Osteoblast (primary cell): ENCODE results near the gene GALR2. TPM values are rescaled to one million over a fixed set of nuclear protein-coding genes. Genes with fewer than 3 reads are reported as not detected.

Source experiments
- DNase-seq: peaks from one replicate; pipeline ENCODE4 v3.0.0; 2011; ENCODE audit warnings: low spot score, mixed read lengths; ENCODE audit not compliant: insufficient read length; ENCODE audit errors: missing footprints
- H2AFZ ChIP-seq: 2 replicates; pipeline ENCODE4 v1.6.0; 2011; ENCODE audit warnings: mild to moderate bottlenecking, low read length
- H3K27ac ChIP-seq: 2 replicates; pipeline ENCODE4 v1.5.1; 2011; ENCODE audit warnings: mild to moderate bottlenecking, low read depth, low read length, moderate library complexity
- H3K27me3 ChIP-seq: 2 replicates; pipeline ENCODE4 v1.6.0; 2012; ENCODE audit warnings: mild to moderate bottlenecking, control low read depth, inconsistent platforms, low read length, moderate library complexity; ENCODE audit not compliant: insufficient read depth
- H3K36me3 ChIP-seq: 2 replicates; pipeline ENCODE4 v1.5.1; 2011; ENCODE audit warnings: mild to moderate bottlenecking, low read length, control low read depth, moderate library complexity; ENCODE audit not compliant: insufficient read depth
- H3K4me1 ChIP-seq: 2 replicates; pipeline ENCODE4 v1.5.1; 2011; ENCODE audit warnings: mild to moderate bottlenecking, low read length, control low read depth, moderate library complexity; ENCODE audit not compliant: insufficient read depth
- H3K4me2 ChIP-seq: 2 replicates; pipeline ENCODE4 v1.6.0; 2011; ENCODE audit warnings: mild to moderate bottlenecking, low read length; ENCODE audit not compliant: insufficient read depth
- H3K4me3 ChIP-seq: fragments of 200-600 bp; sonication (generic); 3 replicates; pipeline ENCODE4 v1.5.1; 2012; ENCODE audit warnings: mild to moderate bottlenecking, low read length, inconsistent platforms; ENCODE audit not compliant: insufficient read depth
- H3K79me2 ChIP-seq: 2 replicates; pipeline ENCODE4 v1.6.0; 2012; ENCODE audit warnings: mild to moderate bottlenecking, low read length, control low read depth, inconsistent platforms; ENCODE audit not compliant: insufficient read depth
- H3K9me3 ChIP-seq: 2 replicates; pipeline ENCODE4 v1.5.1; 2011; ENCODE audit warnings: low read depth, low read length, control low read depth
- H4K20me1 ChIP-seq: 2 replicates; pipeline ENCODE4 v1.6.0; 2012; ENCODE audit warnings: mild to moderate bottlenecking, low read length, control low read depth; ENCODE audit not compliant: insufficient read depth
- total RNA-seq: library from RNA; depleted of rRNA; stranded (reverse); fragments of >200 nt; gene quantifications from 2 replicates; pipeline ENCODE4 v1.2.3, GENCODE V29; 2012
- TF ChIP-seq, protein P1 (sequence below): IDR thresholded peaks from 2 replicates; pipeline ENCODE4 v1.5.1; 2011; ENCODE audit warnings: mild to moderate bottlenecking, low read depth, low read length, moderate library complexity; ENCODE audit errors: extremely low read depth

Gene GALR2
- total RNA-seq, 1 donor = not detected

DNA sequence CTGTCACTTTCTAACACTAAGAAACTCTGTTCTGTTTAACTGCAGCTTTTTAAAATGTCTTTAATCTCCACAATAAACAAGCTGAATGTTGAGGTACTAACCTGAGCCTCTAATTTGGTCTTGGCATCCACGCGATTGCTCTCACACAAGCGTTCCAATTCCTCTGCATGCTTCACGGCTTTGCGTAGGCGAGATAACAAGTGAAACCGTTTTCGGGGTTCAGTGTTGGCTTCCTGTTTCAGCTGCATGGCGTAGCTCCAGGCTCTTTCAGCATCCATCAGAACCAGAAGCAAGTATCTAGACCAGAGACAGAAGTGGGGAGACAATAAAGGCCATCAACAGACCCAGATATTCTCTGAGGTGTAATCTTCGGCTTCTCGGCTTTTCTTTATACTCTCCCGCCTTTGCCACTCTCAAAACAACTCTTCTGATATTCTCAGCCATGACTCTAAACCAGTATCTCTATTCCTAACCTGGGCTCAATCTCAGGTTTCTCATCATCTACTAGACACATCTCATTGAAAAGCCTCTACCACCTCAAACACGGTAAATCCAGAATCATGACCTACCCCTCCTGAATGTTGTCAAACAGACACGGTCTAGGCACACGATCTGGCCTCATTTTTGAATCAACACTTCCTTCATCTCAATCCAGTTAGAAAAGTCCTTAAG is 10.6 kb upstream of the GALR2 start:
- TF ChIP-seq, protein P1, sequence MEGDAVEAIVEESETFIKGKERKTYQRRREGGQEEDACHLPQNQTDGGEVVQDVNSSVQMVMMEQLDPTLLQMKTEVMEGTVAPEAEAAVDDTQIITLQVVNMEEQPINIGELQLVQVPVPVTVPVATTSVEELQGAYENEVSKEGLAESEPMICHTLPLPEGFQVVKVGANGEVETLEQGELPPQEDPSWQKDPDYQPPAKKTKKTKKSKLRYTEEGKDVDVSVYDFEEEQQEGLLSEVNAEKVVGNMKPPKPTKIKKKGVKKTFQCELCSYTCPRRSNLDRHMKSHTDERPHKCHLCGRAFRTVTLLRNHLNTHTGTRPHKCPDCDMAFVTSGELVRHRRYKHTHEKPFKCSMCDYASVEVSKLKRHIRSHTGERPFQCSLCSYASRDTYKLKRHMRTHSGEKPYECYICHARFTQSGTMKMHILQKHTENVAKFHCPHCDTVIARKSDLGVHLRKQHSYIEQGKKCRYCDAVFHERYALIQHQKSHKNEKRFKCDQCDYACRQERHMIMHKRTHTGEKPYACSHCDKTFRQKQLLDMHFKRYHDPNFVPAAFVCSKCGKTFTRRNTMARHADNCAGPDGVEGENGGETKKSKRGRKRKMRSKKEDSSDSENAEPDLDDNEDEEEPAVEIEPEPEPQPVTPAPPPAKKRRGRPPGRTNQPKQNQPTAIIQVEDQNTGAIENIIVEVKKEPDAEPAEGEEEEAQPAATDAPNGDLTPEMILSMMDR = no peak

DNA sequence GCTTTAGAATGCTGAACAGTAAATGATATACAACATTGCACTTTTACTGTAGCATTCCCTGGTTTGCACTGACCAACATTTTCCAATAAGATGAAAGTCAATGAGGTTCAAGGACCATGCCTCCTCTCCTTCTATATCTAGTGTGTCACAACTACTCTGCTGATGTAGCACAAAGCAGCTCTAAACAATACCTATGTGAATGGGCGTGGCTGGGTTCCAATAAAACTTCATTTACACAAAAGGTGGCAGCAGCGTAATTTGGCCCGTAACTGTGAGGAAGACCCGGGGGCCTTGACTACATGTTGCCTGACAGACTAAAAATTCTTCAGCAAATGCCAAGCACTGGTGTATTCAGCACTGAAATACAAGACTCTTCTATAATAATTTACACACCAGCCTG is 8.8 kb upstream of the GALR2 start:
- Histone ChIP-seq H3K27me3 (no peaks in the 10 kb centered on the region), H3K36me3 (peaks cover 66% of the 10 kb centered on the region), H3K4me3 (no peak overlapping the region), H3K27ac (no peak overlapping the region), H3K9me3 (no peaks in the 10 kb centered on the region), H3K4me1 (peaks cover 6% of the 10 kb centered on the region), H4K20me1 (peaks cover 20% of the 10 kb centered on the region), H3K4me2 (no peak overlapping the region), H2AFZ (no peak overlapping the region), H3K79me2 (peaks cover 46% of the 10 kb centered on the region)
- TF ChIP-seq, protein P1 = no peak
- no peak for DNase-seq

More for the DNA sequence above, 10.6 kb upstream of the GALR2 start:
- Histone ChIP-seq H3K4me3 (no peak overlapping the region), H3K4me2 (no peak overlapping the region), H3K9me3 (no peaks in the 10 kb centered on the region), H4K20me1 (peaks cover 15% of the 10 kb centered on the region), H3K79me2 (peaks cover 29% of the 10 kb centered on the region), H3K4me1 (no peaks in the 10 kb centered on the region), H3K27ac (no peak overlapping the region), H3K36me3 (peaks cover 81% of the 10 kb centered on the region), H2AFZ (no peak overlapping the region), H3K27me3 (no peaks in the 10 kb centered on the region)
- no peak for DNase-seq

DNA sequence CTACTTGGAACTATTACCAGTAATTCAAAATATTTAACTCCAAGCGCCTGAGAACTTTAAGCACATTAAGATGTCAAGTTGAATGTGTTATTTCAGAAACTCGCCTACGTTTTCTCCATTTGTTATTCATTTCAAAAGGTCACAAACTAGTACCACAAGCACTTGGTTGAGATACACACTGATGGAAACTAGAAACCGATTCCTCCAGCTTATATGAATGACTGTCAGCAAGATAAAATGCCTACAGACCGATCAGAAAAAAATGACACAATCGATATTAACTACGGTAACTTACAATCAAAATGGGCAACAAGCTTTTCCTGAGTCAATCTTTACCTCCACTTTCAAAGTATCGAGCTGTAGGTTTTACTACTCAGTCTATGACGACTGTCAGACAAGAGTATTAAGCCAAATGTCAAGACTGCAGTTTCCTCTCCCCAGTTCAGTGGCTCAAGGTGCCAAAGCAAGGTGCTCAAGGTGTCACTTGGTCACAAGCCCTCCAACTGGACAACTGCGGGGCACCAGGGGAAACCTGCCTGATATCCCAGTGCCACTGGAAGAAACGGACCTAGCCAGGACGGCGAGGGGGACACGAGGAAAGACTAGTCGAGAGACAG is 2.9 kb upstream of the GALR2 start:
- Histone ChIP-seq H3K4me3 (peak overlapping the region; percentile 80), H3K27ac (peak overlapping the region; percentile 82), H3K27me3 (peaks cover 32% of the 10 kb centered on the region), H3K36me3 (peaks cover 13% of the 10 kb centered on the region), H3K4me2 (peak overlapping the region; percentile 83), H3K4me1 (peaks cover 12% of the 10 kb centered on the region), H2AFZ (peak overlapping the region; percentile 69), H4K20me1 (peaks cover 27% of the 10 kb centered on the region), H3K9me3 (no peaks in the 10 kb centered on the region), H3K79me2 (peaks cover 59% of the 10 kb centered on the region)
- peak; percentile 85 for DNase-seq
- TF ChIP-seq, protein P1 = no peak

DNA sequence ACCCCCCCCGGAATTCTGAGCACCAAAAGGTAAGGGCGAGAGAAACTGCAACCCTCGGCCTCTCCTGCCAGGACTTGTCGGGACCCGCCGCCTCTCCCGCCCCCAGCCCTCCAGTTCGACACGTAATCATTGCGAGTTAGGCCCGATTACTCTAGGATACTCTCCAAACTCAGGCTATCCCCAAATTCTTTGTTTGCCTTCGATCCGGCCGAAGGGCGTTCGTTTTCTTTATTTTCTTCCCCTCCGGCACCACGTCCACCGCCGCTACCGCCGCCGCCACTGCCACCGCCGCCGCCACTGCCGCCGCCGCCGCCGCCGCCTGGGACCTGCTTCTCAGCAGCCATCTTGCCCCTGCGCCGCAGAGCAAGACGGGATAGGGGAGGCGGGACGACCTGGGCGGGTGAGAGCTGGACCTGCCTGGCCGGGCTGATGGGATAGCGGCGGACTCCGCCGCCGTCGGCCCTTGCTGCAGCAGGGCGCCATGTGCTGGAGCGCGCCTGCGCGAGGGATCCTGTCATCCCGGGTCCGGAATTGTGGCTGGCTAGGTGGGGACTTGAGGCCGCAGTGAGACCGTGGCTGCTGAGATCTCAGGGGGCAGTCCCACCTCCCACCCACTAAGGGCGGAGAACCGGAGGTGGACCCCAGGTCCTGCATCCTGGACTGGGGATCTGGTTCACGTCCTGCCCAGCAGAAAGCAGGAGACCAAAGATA is 2.3 kb upstream of the GALR2 start, which contains the start of gene SRP68:
TSS of gene SRP68 (minus strand) at position 370 of the 711 bp plus-strand sequence. CDS start at position 344, 26 bp downstream.
- peak; percentile 100 for DNase-seq
- Histone ChIP-seq H3K9me3 (no peaks in the 10 kb centered on the region), H3K4me3 (peak within 1 kb of the TSS; percentile 80), H3K4me1 (peaks cover 12% of the 10 kb centered on the region), H3K27ac (peak within 1 kb of the TSS; percentile 82), H3K4me2 (peak within 1 kb of the TSS; percentile 88), H2AFZ (peak within 1 kb of the TSS; percentile 85), H3K27me3 (peaks cover 39% of the 10 kb centered on the region), H3K79me2 (peaks cover 54% of the 10 kb centered on the region), H3K36me3 (peaks cover 7% of the 10 kb centered on the region), H4K20me1 (peaks cover 23% of the 10 kb centered on the region)
- TF ChIP-seq, protein P1 = no peak
